Measurements from ENCODE around the gene ZNF646. TPM values are rescaled to one million over a fixed set of nuclear protein-coding genes. Genes with fewer than 3 reads are reported as not detected.

ZNF646 gene
- total RNA-seq, 4 donors from 2014 or later: 12.0 to 26.7 (median 23.5) TPM

DNA sequence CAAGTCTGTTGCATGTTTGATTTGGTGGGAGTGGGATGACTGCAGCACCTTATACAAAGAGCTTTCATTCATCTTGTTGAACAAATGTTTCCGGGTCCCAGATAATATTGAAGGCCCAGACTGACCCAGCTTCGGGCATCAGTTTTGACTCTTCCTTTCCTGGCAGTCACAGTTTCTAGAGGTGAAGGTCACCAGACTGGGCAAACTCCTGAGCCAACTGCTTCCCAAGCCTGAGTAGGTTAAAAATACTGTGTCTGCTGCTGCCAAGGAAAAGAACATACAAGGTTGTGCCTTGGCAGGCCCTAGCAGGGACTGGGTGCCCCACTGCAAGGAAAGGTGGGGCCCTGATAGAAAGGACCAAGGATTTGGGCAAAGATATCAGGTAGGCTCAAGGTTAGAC is 38.5 kb downstream of the ZNF646 start:
- peaks cover 8 to 59% (median 35%) of the 10 kb centered on the region in 4 donors for H3K4me1 ChIP-seq
- peak overlapping the region; percentile 92 to 100 (median 96) for H3K27ac ChIP-seq

DNA sequence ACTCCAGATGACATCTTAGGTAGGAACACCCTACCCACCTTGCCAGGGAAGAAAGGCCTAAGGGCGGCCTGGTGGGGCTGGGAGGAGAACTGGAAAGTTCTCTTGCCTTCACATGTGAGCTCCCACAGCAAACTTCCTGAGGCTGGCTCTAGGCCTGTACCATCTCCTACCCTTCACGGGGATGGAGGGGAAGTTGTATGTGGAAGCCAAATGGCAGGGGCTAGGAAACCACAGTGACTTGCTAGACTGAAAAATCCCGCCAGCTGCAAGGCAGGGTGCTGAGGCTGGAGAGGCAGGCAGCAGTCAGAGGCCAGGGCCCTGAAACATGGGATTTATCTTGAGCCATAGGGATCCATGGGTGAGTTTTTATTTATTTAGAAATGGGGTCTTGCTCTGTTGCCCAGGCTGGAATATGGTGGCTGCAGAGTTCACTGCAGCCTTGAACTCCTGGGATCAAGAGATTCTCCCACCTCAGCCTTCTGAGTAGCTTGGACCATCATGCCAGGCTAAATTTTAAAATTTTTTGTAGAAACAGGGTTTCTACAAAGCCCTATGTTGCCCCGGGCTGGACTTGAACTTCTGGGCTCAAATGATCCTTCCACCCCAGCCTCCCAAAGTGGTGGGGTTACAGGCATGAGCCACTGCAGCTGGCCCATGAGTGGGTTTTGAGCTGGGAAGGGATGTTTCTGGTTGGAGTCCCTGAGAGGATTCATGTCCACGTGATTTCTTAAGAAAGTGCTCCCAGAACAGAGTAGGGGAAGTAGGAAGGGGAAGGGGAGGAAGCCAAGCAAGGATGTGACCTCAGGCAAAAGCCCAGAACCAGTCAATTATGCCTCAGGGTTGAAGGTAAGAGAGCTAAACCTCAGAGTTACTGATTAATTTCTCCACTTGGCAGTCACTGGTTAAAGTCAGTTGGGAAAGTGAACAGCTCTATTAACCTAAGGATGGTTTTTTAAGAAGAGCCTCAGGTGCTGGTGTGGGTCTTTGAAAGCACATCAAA is 39.2 kb downstream of the ZNF646 start:
- 61 to 80% methylated on average over 1 to 5 of the region's 5 CpGs for WGBS, 2 donors (ENCODE audit: low coverage in 1 of 2)
- no peak for DNase-seq
- Histone ChIP-seq H3K4me3 (no peak overlapping the region), H3K9me3 (no peaks in the 10 kb centered on the region), H3K27ac (peak overlapping the region; percentile 92 to 100 (median 96)), H3K36me3 (peaks cover 0 to 5% (median 3%) of the 10 kb centered on the region in 4 donors), H3K4me1 (peaks cover 5 to 60% (median 35%) of the 10 kb centered on the region in 4 donors), H3K27me3 (no peaks in the 10 kb centered on the region)
- in situ Hi-C loops (cut with MboI; ENCODE audit: low pct_ligation_motif_present in 1 of 4, low pct_unique_long_range_greater_than_20kb in 1 of 4, low sequenced_read_pairs in 3 of 4): no loop called here
- intact Hi-C loops (cut with DNase I; ENCODE audit: low total_unique reads): no loop called here
- TF ChIP-seq, protein P1, sequence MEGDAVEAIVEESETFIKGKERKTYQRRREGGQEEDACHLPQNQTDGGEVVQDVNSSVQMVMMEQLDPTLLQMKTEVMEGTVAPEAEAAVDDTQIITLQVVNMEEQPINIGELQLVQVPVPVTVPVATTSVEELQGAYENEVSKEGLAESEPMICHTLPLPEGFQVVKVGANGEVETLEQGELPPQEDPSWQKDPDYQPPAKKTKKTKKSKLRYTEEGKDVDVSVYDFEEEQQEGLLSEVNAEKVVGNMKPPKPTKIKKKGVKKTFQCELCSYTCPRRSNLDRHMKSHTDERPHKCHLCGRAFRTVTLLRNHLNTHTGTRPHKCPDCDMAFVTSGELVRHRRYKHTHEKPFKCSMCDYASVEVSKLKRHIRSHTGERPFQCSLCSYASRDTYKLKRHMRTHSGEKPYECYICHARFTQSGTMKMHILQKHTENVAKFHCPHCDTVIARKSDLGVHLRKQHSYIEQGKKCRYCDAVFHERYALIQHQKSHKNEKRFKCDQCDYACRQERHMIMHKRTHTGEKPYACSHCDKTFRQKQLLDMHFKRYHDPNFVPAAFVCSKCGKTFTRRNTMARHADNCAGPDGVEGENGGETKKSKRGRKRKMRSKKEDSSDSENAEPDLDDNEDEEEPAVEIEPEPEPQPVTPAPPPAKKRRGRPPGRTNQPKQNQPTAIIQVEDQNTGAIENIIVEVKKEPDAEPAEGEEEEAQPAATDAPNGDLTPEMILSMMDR (IDR thresholded peaks at IDR 0.05): no peak
- TF ChIP-seq POLR2AphosphoS5 (IDR thresholded peaks at IDR 0.05) (no peak), POLR2A (IDR thresholded peaks at IDR 0.05) (no peak), EP300 (IDR thresholded peaks at IDR 0.05; ENCODE audit: low read depth) (no peak)

More for the DNA sequence above, 38.5 kb downstream of the ZNF646 start:
- intact Hi-C loops (cut with DNase I; ENCODE audit: low total_unique reads): no loop called here
- WGBS, 2 donors (ENCODE audit: low coverage in 1 of 2): 82% methylated on average over 2 of the region's 2 CpGs; no CpG with 5 or more reads in 1 of the 2 donors
- TF ChIP-seq, protein P1 (IDR thresholded peaks at IDR 0.05): no peak
- TF ChIP-seq POLR2AphosphoS5 (IDR thresholded peaks at IDR 0.05) (no peak), POLR2A (IDR thresholded peaks at IDR 0.05) (no peak), EP300 (IDR thresholded peaks at IDR 0.05; ENCODE audit: low read depth) (no peak)
- in situ Hi-C loops (cut with MboI; ENCODE audit: low pct_ligation_motif_present in 1 of 4, low pct_unique_long_range_greater_than_20kb in 1 of 4, low sequenced_read_pairs in 3 of 4): no loop called here
- Histone ChIP-seq H3K9me3 (no peaks in the 10 kb centered on the region), H3K4me3 (no peak overlapping the region), H3K27me3 (no peaks in the 10 kb centered on the region), H3K36me3 (peaks cover 0 to 5% (median 3%) of the 10 kb centered on the region in 4 donors)
- DNase-seq: no peak

DNA sequence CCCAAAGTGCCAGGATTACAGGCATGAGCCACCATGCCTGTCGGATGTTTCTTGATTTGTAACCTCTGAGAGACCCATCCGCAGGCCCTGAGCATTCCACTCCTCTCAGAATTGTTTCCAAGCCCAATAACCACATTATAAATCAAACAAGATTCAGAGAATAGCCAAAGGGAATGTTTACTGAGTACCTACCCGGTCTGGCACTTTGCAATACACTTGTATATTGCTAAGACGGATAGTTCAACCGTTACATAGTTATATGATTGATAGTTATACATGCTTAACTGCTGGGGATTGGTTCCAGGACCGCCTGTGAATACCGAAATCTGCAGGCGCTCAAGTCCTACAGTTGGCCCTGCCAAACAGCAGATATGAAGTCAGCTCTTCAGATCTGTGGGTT is 40.2 kb downstream of the ZNF646 start:
- TF ChIP-seq EP300 (IDR thresholded peaks at IDR 0.05; ENCODE audit: low read depth) (no peak), POLR2A (IDR thresholded peaks at IDR 0.05) (no peak), POLR2AphosphoS5 (IDR thresholded peaks at IDR 0.05) (peak in 1 of 3 donors; percentile 39)
- TF ChIP-seq, protein P1 (IDR thresholded peaks at IDR 0.05): no peak
- 20 to 47% methylated on average over 1 to 8 of the region's 8 CpGs for WGBS, 2 donors (ENCODE audit: low coverage in 1 of 2)
- DNase-seq: no peak
- Histone ChIP-seq H3K9me3 (no peaks in the 10 kb centered on the region), H3K4me1 (peaks cover 12 to 59% (median 35%) of the 10 kb centered on the region in 4 donors), H3K4me3 (no peak overlapping the region), H3K27me3 (no peaks in the 10 kb centered on the region), H3K27ac (peak overlapping the region; percentile 92 to 100 (median 96)), H3K36me3 (peaks cover 0 to 5% (median 3%) of the 10 kb centered on the region in 4 donors)
- in situ Hi-C loops (cut with MboI; ENCODE audit: low pct_ligation_motif_present in 1 of 4, low pct_unique_long_range_greater_than_20kb in 1 of 4, low sequenced_read_pairs in 3 of 4) (no loop called here), intact Hi-C loops (cut with DNase I; ENCODE audit: low total_unique reads) (no loop called here)

Measured in transverse colon (tissue), 4 donors.